ENCODE measurements around the gene BCAR3.

DNA sequence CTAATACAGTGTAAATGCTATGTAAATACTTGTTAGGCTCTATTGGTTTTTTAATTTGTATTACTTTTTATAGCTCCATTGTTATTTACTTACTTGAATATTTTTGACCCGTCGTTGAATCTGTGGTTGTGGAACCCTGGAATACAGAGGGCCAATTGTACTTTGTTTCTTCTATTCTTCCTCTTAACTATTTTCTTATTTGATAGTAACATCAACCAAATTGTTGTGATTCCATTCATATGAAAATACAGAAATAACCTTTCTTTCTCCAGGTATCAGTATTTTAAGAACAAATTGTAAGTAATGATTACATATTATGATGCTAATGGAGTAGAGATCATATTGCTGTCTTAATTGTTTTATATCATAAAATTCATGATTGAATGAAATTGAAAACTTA, 160.0 kb downstream of the BCAR3 start:
- TF ChIP-seq, protein P1, sequence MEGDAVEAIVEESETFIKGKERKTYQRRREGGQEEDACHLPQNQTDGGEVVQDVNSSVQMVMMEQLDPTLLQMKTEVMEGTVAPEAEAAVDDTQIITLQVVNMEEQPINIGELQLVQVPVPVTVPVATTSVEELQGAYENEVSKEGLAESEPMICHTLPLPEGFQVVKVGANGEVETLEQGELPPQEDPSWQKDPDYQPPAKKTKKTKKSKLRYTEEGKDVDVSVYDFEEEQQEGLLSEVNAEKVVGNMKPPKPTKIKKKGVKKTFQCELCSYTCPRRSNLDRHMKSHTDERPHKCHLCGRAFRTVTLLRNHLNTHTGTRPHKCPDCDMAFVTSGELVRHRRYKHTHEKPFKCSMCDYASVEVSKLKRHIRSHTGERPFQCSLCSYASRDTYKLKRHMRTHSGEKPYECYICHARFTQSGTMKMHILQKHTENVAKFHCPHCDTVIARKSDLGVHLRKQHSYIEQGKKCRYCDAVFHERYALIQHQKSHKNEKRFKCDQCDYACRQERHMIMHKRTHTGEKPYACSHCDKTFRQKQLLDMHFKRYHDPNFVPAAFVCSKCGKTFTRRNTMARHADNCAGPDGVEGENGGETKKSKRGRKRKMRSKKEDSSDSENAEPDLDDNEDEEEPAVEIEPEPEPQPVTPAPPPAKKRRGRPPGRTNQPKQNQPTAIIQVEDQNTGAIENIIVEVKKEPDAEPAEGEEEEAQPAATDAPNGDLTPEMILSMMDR (conservative IDR thresholded peaks at IDR 0.05 in 1 of 2, IDR thresholded peaks at IDR 0.05 in 1 of 2; ENCODE audit: extremely low read depth in 1 of 2, insufficient read depth in 1 of 2, low read depth in 1 of 2, low read length in 2 of 2) = no peak
- TF ChIP-seq EZH2 (IDR thresholded peaks at IDR 0.05; ENCODE audit: borderline replicate concordance, low read length) = no peak

Measured in mammary epithelial cell (primary cell).